Dermis microvascular lymphatic vessel endothelial cell (primary cell): ENCODE measurements around the gene LPGAT1. TPM values are rescaled to one million over a fixed set of nuclear protein-coding genes. Genes with fewer than 3 reads are reported as not detected.
A peak's percentile ranks its signal among the peaks of the same experiment; 100 is the strongest.
"Not testable (repeated sequence)": the region's sequence is repeated elsewhere in the genome, so short reads cannot be mapped to it uniquely, and the experiment has no call there.

Experiments
- DNase-seq, 2 donors: peaks; one replicate each; pipeline versions ENCODE4 v3.0.0 to v3.0.0-alpha.2; 2010; ENCODE audit warnings: low read depth in 2 of 2
- total RNA-seq: library from RNA; depleted of rRNA; stranded (reverse); fragments of >200 nt; gene quantifications from 2 replicates; pipeline ENCODE4 v1.2.1, GENCODE V29; 2014

The LPGAT1 gene
- total RNA-seq, 1 donor from 2014 or later: 35.6 TPM

DNA sequence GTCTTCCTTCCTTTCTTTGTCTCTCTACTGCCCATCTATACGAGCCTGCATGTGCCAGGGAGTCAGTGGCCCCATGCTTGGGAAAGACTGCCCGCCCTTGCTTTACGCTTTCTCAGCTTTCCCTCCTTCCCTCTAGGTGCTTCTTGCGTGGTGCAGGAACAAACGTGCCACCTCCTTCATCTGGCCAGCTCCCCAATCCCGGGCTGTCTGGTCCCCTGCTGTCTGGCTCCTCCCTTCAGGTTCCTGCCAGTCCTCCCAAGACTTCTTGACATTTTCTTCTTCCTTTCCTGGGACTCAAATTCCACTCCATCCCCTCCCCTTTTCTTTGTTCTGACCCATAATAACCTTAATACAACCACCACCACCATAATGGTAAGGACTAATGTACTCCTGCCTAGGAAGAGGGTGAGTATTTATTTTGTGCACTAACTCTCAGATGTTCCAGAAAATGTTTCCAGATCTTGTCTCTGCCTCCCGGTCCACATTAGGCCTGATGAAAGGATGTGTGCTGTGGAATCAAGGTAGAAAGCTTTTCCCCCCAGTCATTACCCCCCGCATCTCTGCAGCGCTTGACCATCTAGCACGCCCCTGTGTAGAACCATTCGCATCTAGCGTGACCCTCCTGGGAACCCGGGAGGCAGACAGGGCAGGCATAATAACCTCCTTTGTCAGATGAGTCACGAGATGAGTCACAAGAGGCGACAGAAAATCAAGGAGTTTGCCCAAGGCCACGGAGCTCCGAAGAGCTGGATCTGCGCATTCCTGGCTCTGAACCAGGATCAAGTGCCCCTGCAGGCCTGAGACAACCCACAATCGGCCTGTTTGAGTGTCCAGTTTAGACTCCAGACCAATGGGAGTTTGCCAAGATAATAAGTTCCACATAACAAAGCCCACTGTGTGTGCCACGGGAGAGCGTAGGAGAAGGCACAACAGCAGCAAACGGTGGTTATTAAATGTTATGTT lies 95.1 kb downstream of the LPGAT1 start:
- DNase-seq: peak in 1 of 2 donors; percentile 73

DNA sequence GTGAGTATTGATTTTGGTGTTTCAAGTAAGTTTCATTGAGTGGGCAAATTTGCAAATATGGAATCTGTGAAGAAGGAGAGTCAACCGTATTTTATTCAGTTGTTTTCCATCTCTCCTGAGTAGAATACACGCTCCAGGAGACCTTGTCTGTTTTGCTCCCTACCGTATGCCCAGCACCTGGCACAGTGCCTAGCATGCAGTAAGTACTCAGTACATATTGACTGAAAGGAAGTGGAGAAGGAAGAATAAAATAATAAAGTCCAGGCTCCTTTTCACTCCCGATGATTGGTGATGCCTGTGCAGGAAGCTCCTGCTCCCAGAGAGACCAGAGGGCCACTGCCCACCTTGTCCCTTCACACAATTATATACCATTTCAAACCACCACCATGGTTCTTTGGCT lies 95.8 kb downstream of the LPGAT1 start:
- DNase-seq: peak in 1 of 2 donors; percentile 69

DNA sequence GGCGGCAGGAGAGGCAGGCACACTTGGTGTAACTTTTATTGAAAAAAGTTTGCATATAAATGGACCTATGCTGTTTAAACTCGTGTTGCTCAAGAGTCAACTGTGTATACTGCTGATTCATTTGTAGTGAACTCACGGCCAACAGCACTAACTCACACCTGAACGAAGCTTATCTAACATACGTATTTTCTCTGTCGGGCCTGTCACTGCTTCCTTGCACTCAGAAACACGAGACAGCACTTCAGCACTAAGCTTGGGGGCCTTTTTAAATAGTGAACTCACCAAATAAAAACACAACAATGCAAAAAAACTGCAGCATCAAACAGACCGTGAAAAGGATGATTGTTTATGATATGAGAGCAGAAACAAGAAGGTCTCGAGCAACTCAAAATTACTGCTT lies 96.2 kb downstream of the LPGAT1 start:
- no peak for DNase-seq

DNA sequence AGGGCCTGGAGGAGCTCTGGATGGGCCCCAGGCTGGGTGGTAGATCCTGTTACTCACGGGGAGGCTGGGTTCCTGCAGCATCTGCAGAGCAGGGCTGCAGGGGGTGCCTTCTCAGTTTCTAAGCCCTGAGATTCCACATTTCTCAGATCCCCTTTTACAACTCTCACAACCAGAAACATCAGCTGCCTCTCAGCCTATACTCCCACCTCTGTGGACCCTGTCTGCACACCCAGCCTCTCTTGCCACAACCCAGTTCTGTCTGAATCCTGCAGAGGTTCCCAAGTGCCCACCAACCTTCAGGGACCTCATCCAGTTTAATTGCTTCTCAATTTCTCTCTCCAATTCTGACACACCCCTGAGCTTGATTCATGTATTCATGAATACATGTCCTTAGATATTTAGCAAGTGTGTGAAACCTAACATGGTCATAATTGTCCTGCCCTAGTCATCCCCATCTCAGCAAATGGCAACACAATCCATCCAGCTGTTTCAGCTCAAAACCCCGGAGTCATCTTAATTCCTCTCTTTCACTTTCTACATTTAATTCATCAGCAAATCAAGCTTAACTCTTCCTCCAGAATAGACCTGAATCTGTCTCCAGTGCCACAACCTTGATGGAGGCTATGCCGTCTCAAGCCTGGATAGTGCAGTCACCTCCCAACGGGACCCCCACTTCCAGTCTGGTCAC lies 98.1 kb downstream of the LPGAT1 start:
- no peak for DNase-seq

DNA sequence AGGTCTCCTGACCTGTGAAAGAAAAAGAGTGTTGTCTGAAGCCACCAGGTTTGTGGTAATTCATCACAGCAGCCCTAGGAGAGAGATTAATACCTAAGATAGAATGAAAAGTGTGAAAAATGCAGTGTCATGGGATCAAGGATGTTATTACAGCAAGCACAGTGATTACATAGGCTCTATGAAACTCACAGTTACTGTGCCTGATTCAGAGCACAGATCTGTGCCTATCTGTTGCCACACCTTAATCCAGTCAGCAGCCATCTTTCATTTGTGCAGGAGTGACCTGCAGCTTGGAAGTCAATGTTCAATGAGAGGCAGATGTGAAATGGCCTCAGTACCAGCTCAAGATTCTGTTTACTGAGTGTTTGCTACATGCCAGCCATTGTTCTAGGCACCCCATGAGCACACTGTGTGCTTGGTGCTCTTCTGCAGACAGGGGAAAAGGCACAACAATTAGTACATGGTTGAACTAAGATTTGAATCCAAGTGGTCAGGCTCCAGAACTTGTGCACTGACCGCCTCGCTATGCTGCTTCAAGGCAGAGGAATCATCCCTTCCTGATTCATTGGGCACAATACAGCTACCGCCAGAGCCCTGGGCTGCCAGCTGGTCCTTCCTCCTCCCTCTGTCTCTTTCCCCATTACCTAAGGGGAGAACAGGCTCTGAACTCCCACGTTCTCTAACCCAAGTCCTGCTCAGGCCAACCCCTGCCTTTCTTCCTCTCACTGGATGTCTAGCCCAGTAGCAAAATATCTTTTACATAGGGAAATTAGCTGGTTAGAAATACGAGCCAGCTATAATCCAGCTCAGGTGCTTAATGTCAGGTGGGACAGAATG lies 98.9 kb downstream of the LPGAT1 start:
- no peak for DNase-seq

DNA sequence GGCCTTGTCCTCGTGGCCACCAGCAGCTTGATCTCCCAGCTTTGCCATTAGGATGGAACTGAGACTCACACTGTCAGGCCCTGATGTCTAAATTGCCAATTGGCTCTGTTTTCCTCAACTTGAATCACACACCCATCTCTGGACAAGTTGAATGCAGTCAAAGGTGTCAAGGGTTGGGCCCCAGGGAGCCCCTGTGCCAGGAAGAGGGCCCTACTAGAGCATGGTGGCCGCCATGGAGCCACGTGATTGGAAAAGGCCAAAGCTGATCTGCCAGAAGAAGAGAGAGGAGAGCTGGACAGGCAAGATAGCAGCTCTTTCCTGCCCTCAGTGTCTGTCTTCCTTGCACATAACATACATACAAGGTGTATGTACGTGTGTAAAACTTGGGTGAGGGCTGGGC lies 100.2 kb downstream of the LPGAT1 start:
- DNase-seq: no peak

DNA sequence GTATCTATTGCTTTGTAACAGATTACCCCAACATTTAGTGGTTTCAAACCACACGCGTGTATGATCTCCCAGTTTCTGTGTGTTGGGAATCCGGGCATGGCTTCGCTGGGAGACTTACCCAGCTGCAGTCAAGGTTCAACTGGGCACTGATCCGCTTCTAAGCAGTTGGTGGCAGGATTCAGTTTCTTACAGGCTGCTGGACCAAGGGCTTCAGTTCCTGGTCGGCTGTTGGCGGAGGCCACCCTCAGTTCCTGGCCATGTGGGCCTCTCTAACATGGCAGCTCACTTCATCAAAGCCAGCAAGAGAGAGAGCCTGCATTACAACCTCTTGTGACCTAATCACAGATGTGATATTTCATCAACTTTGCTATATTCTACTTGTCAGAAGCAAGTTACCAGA lies 101.3 kb downstream of the LPGAT1 start:
- no peak for DNase-seq

DNA sequence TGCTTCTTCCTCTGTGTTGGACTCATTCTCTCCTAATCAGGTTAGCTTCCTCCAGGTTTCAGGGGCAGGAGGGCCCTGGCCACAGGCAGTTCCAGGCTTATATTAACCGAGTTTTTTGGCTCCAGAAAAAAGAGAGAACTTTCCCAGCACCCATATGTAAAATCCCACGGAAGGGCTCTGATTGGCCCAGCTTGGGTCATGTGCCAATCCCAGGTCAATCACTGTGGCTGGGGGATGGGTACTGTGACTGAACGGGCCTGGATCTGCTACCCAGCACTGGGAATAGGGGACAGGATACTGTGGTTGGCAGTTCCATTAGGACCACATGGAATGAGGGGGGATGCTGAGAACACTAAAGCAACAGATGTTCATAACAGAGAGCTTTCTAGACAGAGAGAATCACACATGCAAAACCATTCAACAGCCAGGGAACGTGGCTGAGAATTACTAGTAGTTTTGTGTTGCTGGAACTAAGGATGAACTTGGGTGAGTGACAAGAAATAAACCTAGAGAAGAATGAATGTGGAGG lies 104.0 kb downstream of the LPGAT1 start:
- DNase-seq: no peak

DNA sequence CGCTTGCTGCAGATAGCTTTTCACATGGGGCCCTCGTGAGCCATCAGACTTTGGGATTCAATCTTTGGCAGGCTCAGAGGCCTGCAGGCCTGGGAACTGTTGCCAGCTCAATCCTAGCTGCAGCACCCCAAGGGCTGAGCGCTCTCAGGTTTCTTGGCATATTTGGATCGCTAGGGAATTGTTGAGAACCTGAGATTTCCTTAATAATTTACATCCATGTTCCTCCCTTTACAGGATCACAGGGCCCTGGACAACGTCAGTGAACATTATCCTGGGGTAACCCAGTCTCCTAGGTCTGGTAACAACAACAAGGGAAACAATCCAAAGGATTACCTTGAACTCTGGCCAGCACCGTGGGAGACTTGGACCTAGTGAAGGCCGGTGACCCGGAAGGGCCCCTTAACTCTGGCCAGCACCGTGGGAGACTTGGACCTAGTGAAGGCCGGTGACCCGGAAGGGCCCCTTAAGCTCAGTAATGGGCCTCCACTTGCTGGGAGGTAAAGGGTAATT lies 105.8 kb downstream of the LPGAT1 start:
- DNase-seq: no peak

DNA sequence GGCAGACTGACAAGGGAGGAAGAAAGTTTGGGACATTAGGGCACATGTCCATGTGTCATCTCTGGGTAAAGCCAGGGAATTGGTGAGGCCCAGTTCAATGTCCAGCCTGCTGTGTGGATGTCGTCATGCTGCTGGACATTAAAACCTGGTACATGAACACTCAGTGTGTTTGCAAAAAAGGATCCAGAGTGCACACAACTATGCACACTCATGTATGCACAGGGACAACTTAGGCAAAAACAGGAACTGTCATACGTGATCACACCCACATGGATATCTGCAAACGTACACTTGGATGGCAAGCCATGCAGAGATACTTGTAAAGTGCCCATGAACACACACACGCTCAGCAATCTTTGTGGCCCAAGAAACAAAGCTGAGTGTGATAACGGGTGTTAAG lies 107.3 kb downstream of the LPGAT1 start:
- DNase-seq: no peak

DNA sequence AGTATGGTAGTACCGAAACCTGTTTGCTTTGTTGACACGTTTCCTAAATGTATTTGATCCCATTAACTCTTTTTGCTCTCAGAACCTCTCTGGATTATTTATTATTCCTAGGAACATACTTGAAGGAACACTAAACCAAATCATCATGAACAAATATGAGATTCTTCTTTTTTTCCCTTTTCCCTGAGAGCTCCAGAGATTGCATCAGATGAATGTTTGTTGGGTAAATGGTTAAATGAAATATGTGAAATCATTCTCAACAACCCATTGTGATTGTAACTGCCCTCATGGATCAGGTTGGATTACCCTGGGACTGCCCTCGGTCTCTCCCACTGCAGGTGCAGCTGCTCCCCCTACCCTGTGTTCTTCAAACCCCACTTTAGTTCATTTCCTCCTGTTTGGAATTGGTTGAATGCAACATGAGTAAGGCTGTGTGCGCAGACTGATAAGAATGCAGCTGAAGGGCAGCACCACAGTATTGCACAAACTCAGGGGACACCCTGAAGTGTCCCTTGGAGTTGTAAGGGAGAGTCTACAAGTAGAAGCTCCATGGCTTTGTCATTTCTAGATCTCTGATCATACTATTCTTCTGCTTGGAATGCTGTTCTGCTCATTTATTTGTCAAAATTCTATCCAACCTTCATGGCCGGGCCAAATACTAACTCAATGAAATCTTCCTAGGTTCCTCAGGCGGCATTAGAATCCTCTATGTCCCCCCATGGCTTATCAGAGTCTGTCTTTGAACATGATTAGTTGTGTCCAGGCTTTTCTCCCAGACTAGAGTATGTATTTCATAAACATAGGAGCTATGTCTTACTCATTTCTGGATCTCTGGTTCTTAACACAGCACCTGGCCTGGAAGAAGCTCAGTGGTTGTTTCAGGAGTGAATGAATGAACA lies 108.0 kb downstream of the LPGAT1 start:
- no peak for DNase-seq

DNA sequence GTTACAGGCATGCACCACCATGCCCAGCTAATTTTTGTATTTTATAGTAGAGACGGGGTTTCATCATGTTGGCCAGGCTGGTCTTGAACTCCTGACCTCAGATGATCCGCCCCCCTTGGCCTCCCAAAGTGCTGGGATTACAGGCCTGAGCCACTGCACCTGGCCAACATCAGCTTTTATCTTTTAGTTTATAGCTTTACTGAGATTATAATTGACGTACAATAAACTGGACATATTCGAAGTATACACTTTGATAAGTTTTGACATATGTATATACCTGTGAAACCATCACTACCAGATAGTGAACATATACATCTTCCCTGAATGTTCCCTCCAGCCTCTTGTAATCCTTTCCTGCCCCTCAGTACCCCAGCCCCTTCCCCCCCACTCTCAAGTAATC lies 114.0 kb downstream of the LPGAT1 start:
- not testable (repeated sequence) for DNase-seq

DNA sequence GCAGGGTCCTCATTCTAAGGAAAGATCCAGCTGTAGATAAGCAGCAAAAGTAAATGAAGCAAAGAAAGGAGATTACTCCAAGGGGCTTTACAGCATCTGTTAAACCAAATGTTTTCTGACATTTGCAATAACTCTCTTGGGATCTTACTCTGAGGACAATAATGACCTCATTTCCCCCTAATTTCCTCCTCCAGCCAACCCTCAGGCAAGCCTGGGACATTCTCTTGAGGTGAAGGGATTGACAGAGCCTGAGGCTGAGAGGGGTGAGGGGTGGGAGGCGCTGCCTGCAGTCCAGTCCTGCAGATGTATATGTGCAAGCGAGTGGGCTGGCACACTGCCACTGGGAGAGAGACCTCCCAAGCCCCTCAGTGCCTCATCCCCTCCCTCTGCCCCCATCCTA lies 114.6 kb downstream of the LPGAT1 start:
- DNase-seq: no peak

DNA sequence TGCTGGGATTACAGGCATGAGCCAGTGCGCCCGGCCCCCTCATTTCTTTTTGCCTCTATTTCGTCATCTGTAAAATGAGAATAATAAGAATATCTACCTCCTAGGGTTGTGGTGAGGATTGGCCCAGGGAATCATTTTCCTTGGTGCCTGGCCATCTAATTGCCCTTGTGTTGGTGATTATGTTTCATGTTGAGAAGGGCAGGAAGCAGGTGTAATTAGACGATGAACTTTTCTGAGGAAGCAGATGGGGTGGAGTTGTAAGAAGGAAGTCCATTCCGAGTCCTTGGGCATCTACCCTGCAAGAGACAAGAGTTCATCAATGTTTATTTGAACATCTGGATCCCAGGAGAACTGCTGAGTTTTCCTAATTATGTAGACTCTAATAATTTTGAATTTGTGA lies 116.4 kb downstream of the LPGAT1 start:
- DNase-seq: no peak

DNA sequence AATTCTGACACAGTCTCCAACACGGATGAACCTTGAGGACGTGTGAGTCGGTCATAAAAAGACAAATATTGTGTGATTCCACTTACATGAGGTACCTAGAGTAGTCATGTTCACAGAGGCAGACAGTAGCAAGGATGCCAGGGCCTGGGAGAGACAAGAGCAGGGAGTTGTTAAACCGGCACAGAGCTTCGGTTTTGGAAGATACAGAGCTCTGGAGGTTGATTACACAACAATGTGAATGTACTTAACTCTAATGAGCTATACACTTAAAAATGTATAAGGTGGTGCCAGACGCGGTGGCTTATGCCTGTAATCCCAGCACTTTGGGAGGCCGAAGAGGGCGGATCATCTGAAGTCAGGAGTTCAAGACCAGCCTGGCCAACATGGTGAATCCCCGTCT lies 117.3 kb downstream of the LPGAT1 start:
- DNase-seq: no peak

DNA sequence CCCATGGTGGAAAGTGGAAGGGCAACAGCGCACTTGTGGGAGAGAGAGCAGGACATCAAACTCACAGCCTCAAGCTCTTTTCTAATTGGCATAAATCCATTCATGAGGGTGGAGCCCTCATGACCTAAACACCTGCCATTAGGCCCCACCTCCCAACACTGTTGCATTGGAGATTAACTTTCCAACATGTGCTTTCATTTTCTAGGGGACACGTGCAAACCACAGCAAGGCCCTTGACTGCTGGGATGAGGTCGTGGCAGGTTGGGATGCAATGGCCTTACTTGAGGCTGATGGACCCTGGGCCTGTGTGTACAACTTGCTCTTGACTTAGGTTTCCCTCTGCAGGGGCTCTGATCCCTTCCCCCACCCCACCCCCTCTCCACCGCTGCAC lies 119.3 kb downstream of the LPGAT1 start:
- DNase-seq: no peak

DNA sequence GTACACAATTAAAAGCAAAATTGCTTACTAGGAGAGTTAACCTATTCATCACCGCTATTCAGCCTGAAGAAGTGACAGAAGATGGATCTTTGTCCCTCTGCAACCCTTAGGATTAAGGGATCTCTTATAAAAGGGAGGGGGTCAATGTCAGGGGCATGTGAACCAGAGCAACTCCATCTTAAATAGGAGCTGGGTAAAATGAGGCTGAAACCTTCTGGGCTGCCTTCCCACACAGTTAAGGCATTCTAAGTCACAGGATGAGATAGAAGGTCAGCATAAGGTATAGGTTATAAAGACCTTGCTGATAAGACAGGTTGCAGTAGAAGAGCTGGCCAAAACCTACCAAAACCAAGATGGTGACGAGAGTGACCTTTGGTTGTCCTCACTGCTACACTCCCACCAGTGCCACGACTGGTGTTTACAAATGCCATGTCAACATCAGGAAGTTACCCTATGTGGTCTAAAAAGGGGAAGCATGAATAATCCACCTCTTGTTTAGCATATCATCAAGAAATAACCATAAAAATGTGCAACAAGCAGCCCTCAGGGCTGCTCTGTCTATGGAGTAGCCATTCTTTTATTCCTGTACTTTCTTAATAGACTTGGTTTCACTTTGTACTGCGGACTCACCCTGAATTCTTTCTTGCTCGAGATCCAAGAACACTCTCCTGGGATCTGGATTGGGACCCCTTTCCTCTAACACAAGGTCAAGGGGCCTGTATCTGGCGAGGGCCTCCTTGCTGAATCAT lies 119.8 kb downstream of the LPGAT1 start:
- DNase-seq: no peak

DNA sequence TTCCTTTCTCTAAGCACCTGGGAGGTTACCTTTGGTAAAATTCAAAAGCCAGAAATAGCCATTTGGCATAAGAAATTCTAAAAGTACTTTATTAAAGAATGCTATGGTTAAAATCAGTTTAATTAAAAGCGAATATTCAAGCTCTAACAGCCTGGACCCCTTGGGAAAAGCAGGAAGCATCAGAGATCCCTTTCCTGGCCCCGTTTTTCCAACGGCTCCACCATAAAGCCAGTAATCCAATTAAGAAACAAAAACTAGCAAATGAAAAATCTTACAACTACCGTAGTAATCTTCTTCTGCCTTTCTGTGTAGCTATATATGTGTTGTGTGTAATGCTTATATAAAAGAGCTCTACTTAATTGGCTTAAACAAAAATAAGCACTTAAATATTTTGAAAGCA lies 121.6 kb downstream of the LPGAT1 start:
- no peak for DNase-seq

DNA sequence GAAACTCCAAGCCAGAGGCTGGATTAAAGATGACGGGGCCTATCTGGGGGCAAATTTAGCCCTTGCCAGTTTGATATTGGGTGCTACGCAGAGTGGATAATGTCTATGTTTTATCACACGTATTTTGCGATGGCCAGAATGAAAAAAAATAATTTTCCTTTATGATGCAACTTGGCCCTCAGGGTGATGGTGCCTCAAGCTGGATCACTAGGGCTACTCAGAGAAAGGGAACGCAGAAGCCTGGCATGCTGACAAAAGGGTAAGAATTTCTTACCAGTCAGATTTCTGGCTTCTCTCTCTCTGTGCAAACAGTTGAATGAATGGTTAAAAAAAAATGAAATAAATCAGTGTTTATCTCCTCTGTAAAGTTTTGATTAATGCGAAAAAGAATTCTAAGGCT lies 122.6 kb downstream of the LPGAT1 start:
- DNase-seq: no peak
